Measurements from ENCODE around the gene FLACC1.

GRCh38 chr2:201257956-201258665 is 99.0 kb downstream of the FLACC1 start:
- TF ChIP-seq CTCF (conservative IDR thresholded peaks at IDR 0.05): no peak
- no peak for TF ChIP-seq EZH2 (IDR thresholded peaks at IDR 0.05; ENCODE audit: low read depth)
